DOHH2 (cell line): Measurements from ENCODE around the gene MLKL.

Source experiments
- CTCF ChIP-seq: fragments of 200-600 bp; sonication (generic); IDR thresholded peaks from one replicate; pipeline ENCODE4 v1.5.1; 2014; ENCODE audit warnings: antibody characterized with exemption, mild to moderate bottlenecking, low read depth, low read length; ENCODE audit not compliant: poor library complexity, severe bottlenecking
- EZH2phosphoT487 ChIP-seq: fragments of 200-600 bp; sonication (generic); IDR thresholded peaks from 2 replicates; pipeline ENCODE4 v1.6.1; 2017; ENCODE audit warnings: borderline replicate concordance, mild to moderate bottlenecking, antibody characterized with exemption, low read length, moderate library complexity, mixed read lengths

DNA sequence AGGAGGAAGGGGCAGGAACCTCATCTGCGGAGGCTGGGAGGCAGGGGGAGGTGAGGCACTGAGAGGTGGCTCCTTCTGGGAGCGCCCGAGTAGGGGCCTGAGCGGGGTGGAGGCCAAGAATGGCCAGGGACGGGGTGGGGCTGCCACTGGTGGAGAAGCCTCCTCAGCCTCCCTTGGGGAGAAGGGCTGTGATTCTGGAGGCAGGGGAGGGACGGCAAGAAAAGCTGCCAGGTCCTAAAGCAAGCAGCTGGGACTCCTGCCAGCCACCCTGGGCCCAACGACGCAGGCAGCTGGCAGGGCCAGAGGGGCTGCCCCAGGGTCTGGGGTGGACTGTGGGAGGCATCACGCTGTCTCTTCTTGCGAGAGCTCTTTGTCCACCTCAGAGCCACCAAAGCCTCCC lies 12.7 kb upstream of the MLKL start:
- TF ChIP-seq CTCF = no peak
- no peak for TF ChIP-seq EZH2phosphoT487
